Kidney (tissue), 22 donors: ENCODE results near the gene NRF1. TPM values are rescaled to one million over a fixed set of nuclear protein-coding genes. Genes with fewer than 3 reads are reported as not detected.
A peak's percentile ranks its signal among the peaks of the same experiment; 100 is the strongest.
"Not testable (repeated sequence)": the region's sequence is repeated elsewhere in the genome, so short reads cannot be mapped to it uniquely, and the experiment has no call there.

Source experiments
- DNase-seq, 5 donors: peaks; one replicate each; pipeline ENCODE4 v3.0.0-alpha.2; 2013 to 2020
- FAIRE-seq: peaks from 2 replicates; lab custom pipeline; 2012; peaks lifted over from hg19 to GRCh38; lab: Jason Lieb, UNC
- H3K27ac ChIP-seq, 2 donors: one replicate each; pipeline ENCODE4 v1.7.0; 2013; ENCODE audit warnings: low read depth in 2 of 2, low read length in 2 of 2, inconsistent platforms in 1 of 2
- H3K27me3 ChIP-seq: one replicate; pipeline ENCODE4 v1.7.1; 2013; ENCODE audit warnings: low read length, inconsistent platforms; ENCODE audit not compliant: control insufficient read depth, insufficient read depth
- H3K36me3 ChIP-seq, 3 donors: one replicate each; pipeline versions ENCODE4 v1.7.0 to v1.7.1; 2013; ENCODE audit warnings: low read length in 3 of 3, control low read depth in 1 of 3, inconsistent platforms in 1 of 3; ENCODE audit not compliant: insufficient read depth in 3 of 3, control insufficient read depth in 2 of 3
- H3K4me1 ChIP-seq, 3 donors: one replicate each; pipeline versions ENCODE4 v1.7.0 to v1.7.1; 2013; ENCODE audit warnings: low read length in 3 of 3, inconsistent platforms in 1 of 3, low read depth in 1 of 3; ENCODE audit not compliant: control insufficient read depth in 2 of 3, insufficient read depth in 2 of 3
- H3K4me3 ChIP-seq, 3 donors: one replicate each; pipeline versions ENCODE4 v1.7.0 to v1.8.1; 2013; ENCODE audit warnings: low read length in 3 of 3, control low read depth in 1 of 3, inconsistent platforms in 1 of 3
- H3K9ac ChIP-seq, 3 donors: one replicate each; pipeline versions ENCODE4 v1.7.0 to v1.7.1; 2013; ENCODE audit warnings: low read length in 3 of 3, control low read depth in 1 of 3, inconsistent platforms in 1 of 3
- H3K9me3 ChIP-seq, 3 donors: one replicate each; pipeline versions ENCODE4 v1.7.0 to v1.7.1; 2013; ENCODE audit warnings: low read length in 3 of 3, control low read depth in 1 of 3, inconsistent platforms in 1 of 3; ENCODE audit not compliant: control insufficient read depth in 2 of 3, insufficient read depth in 1 of 3
- intact Hi-C: fragments of 100-400 bp; cut with DNase I; formaldehyde crosslinking; loops from one replicate; pipeline ENCODE4 v1.11.1; 2022
- long read RNA-seq, 10 donors: library from polyadenylated mRNA in 1 of 10; unstranded in 1 of 10; transcript quantifications; one replicate each; pipeline ENCODE4 v2.0.0 and lab custom pipeline, GENCODE V29; 2021 to 2026
- polyA plus RNA-seq: library from polyadenylated mRNA; stranded (reverse); fragments of 350-450 nt; fragmentation: Illumina TruSeq; extraction: RNeasy Lipid Tissue Mini Kit (QIAGEN cat#74804); gene quantifications from one replicate; pipeline ENCODE4 v1.2.3, GENCODE V29; 2014; ENCODE audit warnings: low read depth, low replicate concordance; ENCODE audit not compliant: insufficient read depth
- total RNA-seq: library from RNA; stranded (reverse); fragmentation: NEBNext Ultra II Directional; extraction: Animal tissue kit (Norgen Biotek cat#: 25700); gene quantifications from one replicate; pipeline ENCODE4 v1.2.1, GENCODE V29; 2021
- TF ChIP-seq, protein P1 (sequence below): IDR thresholded peaks from 3 replicates; pipeline ENCODE4 v1.5.1; 2012; ENCODE audit warnings: mild to moderate bottlenecking, moderate library complexity, borderline replicate concordance; ENCODE audit not compliant: insufficient read depth; ENCODE audit errors: extremely low read depth
- donor health status: control.
- donor health status: control.
- donor health status: control.
- donor health status: control.
- donor health status: control.
- donor health status: DM: yes; HTN: yes; CAD: no.
- donor health status: Normal renal cell carcinoma (clear cell type).

Gene NRF1
- total RNA-seq (19.4 TPM), polyA plus RNA-seq (8.8 TPM)
- long read RNA-seq, donor 1, partial matches to known transcripts, result 0 of 2 reads
- long read RNA-seq, donor 1, other reads (novel, unspliced or antisense), result 0 of 2 reads
- long read RNA-seq, donor 2, partial matches to known transcripts, result 0 of 5 reads
- long read RNA-seq, donor 2, other reads (novel, unspliced or antisense), result 0 of 5 reads
- long read RNA-seq, donor 3, partial matches to known transcripts, result 0 of 3 reads
- long read RNA-seq, donor 3, other reads (novel, unspliced or antisense), result 0 of 3 reads
- long read RNA-seq, donor 4, partial matches to known transcripts, result 0 of 1 reads
- long read RNA-seq, donor 4, other reads (novel, unspliced or antisense), result 0 of 1 reads
- long read RNA-seq, donor 5, result 0 reads
- long read RNA-seq, donor 6, partial matches to known transcripts, result 0 of 1 reads
- long read RNA-seq, donor 6, other reads (novel, unspliced or antisense), result 0 of 1 reads
- long read RNA-seq, donor 7, transcript NRF1-201 (11 exons, 2,424 nt), result major isoform, 6 of 23 reads
- long read RNA-seq, donor 7, partial matches to known transcripts, result 2 of 23 reads
- long read RNA-seq, donor 7, other reads (novel, unspliced or antisense), result 11 of 23 reads
- long read RNA-seq, donor 8, partial matches to known transcripts, result 0 of 3 reads
- long read RNA-seq, donor 8, other reads (novel, unspliced or antisense), result 0 of 3 reads
- long read RNA-seq, donor 9, partial matches to known transcripts, result 0 of 2 reads
- long read RNA-seq, donor 9, other reads (novel, unspliced or antisense), result 0 of 2 reads
- long read RNA-seq, donor 10, partial matches to known transcripts, result 0 of 2 reads
- long read RNA-seq, donor 10, other reads (novel, unspliced or antisense), result 0 of 2 reads

DNA sequence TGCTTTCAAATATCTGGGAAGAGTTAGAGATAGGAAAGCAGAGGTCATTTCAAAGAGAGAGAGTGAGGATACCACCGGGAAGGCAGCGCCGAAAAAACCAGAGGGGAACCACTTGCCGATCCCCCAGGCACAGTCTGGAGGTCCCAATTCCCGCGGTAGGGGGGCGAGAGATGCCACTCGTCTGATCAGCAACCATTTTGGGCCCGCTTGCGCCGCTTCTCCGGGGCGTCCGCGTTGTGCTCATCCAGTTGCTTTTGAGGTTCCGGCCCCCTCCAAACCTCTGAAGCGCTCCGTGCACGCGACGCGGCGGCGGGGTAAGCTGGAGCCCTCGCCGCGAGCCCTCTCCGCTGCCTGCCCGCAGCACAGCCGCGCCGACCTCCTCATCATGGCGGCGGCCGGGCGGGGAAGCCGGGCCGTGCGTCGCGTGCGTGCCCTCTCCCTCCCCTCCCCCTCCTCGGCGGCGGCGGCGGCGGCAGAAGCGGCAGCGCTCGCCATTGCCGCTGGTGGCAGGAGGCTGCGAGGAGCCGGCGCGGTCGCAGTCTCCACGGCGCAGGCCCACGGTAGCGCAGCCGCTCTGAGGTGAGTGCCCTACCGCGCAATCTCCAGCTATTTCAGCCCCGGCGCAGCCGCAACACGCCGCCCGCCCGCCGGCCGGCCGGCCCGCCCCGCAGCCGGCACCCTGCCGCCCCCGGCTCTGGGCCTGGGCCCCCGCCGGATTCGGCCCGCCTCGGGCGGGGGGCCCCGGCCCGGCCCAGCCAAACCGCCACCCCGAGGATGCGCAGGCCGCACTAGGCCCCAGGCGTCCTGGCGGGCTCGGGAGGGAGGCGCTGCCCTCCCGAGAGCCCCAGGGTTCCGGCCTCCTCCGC, at the start of gene NRF1:
NRF1 (plus strand) TSS at position 475 of the 866 bp plus-strand sequence. CDS start 45,632 bp downstream, outside the sequence.
- H3K4me1 ChIP-seq, result peaks cover 0 to 8% (median 3%) of the 10 kb centered on the region in 3 donors

DNA sequence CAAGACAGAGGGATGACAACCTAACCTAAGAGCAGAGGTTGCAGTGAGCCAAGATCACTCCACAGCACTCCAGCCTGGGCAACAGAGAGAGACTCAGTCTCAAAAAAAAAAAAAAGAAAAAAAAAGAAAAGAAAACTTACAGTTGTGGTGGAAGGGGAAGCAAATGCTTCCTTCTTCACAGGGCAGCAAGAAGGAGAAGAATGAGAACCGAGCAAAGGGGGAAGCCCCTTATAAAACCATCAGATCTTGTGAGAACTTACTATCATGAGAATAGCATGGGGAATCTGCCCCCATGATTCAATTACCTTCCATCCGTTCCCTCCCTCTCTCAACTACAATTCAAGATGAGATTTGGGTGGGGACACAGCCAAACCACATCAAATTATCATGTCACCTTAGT, 45.2 kb upstream of the NRF1 start:
- H3K4me1 ChIP-seq, H3K36me3 ChIP-seq, DNase-seq, H3K27me3 ChIP-seq, H3K9ac ChIP-seq, H3K27ac ChIP-seq, H3K9me3 ChIP-seq, H3K4me3 ChIP-seq, intact Hi-C loops, FAIRE-seq: not testable (repeated sequence)

More for the DNA sequence above, at the start of gene NRF1:
- Histone ChIP-seq H3K27ac (peak within 1 kb of the TSS; percentile 92 to 96), H3K9ac (peak within 1 kb of the TSS; percentile 95 to 99 (median 99)), H3K9me3 (no peaks in the 10 kb centered on the region), H3K36me3 (peaks cover 0 to 3% (median 0%) of the 10 kb centered on the region in 3 donors), H3K4me3 (peak within 1 kb of the TSS; percentile 95 to 99 (median 97)), H3K27me3 (no peaks in the 10 kb centered on the region)
- peak; percentile 93 to 97 (median 94) for DNase-seq
- intact Hi-C loops, result no loop called here
- no peak for FAIRE-seq
- TF ChIP-seq, protein P1, sequence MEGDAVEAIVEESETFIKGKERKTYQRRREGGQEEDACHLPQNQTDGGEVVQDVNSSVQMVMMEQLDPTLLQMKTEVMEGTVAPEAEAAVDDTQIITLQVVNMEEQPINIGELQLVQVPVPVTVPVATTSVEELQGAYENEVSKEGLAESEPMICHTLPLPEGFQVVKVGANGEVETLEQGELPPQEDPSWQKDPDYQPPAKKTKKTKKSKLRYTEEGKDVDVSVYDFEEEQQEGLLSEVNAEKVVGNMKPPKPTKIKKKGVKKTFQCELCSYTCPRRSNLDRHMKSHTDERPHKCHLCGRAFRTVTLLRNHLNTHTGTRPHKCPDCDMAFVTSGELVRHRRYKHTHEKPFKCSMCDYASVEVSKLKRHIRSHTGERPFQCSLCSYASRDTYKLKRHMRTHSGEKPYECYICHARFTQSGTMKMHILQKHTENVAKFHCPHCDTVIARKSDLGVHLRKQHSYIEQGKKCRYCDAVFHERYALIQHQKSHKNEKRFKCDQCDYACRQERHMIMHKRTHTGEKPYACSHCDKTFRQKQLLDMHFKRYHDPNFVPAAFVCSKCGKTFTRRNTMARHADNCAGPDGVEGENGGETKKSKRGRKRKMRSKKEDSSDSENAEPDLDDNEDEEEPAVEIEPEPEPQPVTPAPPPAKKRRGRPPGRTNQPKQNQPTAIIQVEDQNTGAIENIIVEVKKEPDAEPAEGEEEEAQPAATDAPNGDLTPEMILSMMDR, result peak; percentile 1

DNA sequence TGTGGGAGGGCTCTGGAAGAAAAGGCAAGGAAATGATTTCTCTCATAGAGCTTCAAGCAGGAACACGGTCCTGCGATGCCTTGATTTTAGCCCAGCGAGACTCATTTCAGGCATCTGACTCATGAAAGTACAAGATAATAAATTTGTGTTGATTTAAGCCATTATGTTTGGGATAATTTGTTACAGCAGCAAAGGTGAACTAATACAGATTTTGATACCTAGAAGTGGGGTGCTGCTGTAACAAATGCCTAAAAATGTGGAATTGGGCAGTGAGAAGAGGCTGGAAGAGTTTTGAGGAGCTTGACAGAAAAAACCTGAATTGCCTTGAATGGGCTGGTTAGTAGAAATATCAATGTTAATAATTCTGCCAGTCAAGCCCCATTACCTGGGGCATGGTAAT, 44.1 kb upstream of the NRF1 start:
- FAIRE-seq, result no peak

More for the DNA sequence above, 44.1 kb upstream of the NRF1 start:
- H3K36me3 ChIP-seq, result no peaks in the 10 kb centered on the region
- no peak for DNase-seq
- H3K27ac ChIP-seq, result no peak overlapping the region
- TF ChIP-seq, protein P1, result no peak
- H3K4me3 ChIP-seq, result no peak overlapping the region
- intact Hi-C loops, result no loop called here
- no peak overlapping the region for H3K9ac ChIP-seq
- H3K9me3 ChIP-seq, result no peaks in the 10 kb centered on the region
- no peaks in the 10 kb centered on the region for H3K27me3 ChIP-seq
- H3K4me1 ChIP-seq, result no peaks in the 10 kb centered on the region
